T-helper 2 cell treated with Interferon-gamma antibody and Interleukin-4, amounts not matched to agents 100 ng/mL and 5 ng/mL, for 36 hours (primary cell): ENCODE results near the gene FSTL4. TPM values are rescaled to one million over a fixed set of nuclear protein-coding genes. Genes with fewer than 3 reads are reported as not detected.

Source experiments
- intact Hi-C: fragments of 100-400 bp; cut with micrococcal nuclease; formaldehyde crosslinking; loops from one replicate; pipeline ENCODE4 v1.15.1; 2023
- total RNA-seq: library from RNA; stranded (reverse); gene quantifications from 2 replicates; pipeline ENCODE4 v1.2.3, GENCODE V29; 2022

The FSTL4 gene
- total RNA-seq, 1 donor from 2014 or later, result not detected

DNA sequence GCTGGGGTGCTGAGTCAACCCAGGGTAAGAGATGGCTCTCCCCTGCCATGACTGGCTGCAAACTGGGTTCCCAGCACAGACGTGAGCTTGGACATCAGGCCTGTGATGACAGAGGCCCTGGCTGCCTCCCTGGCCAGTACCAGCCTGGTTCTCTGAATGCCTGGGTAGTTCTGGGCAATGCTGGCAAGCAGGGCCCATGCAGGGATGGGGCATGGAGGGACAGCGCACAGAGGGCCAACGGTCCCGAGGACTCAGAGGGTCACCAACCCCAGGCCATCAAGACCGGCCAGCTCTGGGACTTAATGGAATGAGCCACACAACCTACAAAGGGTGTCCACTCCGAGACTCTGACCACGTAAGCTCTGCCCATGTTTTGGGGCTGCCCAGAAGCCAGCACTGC, 241.4 kb downstream of the FSTL4 start:
- intact Hi-C loops, result no loop called here

- intact Hi-C loops, result no loop called here
Measured at GRCh38 chr5:133370036-133370831, 242.1 kb downstream of the FSTL4 start.

GRCh38 chr5:133368916-133369783, 243.2 kb downstream of the FSTL4 start:
- intact Hi-C loops, result no loop called here

- intact Hi-C loops, result no loop called here
Measured at GRCh38 chr5:133367984-133368383, 244.4 kb downstream of the FSTL4 start.

DNA sequence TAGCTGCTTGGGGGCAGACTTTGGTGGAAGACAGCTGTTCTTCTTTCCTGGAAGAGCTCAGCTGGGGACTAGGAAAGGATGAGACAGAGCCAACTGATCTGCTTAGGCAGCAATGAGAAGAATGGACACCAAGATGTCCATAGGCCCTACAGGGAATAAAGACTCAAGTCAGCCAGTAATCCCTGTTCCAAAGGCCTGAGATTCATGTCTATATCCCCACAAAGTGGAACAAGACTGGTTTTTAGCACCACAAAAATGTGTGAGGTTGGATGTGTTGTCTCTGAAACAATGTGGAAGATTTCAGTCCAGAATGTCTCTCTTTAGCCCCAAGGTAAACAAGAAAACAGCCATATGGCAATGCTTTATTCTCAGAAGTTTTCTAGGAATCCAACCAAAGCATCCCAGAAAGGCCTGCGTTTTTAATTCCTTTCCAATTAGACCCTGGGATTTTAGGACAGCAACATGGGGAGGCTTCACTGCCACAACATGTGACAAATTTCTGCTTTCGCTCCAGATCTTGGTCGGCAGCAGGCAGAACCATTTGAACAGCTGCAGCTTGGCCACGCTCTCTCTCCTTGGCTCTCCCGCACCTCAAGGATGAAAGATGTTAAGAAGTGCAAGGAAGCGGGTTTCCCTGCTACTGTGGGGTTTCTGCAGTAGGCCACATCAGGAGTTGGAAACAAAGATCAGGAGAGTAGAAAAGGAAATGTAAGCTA, 245.1 kb downstream of the FSTL4 start:
- intact Hi-C loops, result no loop called here

DNA sequence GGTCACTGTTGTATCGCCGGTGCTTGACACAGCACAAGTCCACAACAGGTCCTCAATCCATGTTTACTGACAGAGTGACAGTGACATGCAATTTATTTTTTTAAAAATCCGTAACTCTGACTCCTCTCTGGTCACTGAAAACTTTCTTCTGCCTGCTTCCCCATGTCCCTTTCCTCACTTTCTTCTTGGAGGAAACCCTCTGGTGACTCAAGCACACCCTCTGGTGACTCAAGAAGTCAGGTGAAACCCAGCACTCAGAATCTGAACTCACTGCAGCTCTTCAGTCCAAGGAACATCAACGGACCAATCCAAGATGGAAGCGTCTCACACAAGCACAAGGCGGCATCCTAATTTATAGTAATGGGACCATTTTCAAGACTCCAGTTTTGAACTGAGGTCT, 245.9 kb downstream of the FSTL4 start:
- intact Hi-C loops, result no loop called here

- intact Hi-C loops, result no loop called here
Measured at GRCh38 chr5:133365738-133366137, 246.6 kb downstream of the FSTL4 start.

GRCh38 chr5:133364936-133365707, 247.2 kb downstream of the FSTL4 start:
- intact Hi-C loops, result no loop called here

DNA sequence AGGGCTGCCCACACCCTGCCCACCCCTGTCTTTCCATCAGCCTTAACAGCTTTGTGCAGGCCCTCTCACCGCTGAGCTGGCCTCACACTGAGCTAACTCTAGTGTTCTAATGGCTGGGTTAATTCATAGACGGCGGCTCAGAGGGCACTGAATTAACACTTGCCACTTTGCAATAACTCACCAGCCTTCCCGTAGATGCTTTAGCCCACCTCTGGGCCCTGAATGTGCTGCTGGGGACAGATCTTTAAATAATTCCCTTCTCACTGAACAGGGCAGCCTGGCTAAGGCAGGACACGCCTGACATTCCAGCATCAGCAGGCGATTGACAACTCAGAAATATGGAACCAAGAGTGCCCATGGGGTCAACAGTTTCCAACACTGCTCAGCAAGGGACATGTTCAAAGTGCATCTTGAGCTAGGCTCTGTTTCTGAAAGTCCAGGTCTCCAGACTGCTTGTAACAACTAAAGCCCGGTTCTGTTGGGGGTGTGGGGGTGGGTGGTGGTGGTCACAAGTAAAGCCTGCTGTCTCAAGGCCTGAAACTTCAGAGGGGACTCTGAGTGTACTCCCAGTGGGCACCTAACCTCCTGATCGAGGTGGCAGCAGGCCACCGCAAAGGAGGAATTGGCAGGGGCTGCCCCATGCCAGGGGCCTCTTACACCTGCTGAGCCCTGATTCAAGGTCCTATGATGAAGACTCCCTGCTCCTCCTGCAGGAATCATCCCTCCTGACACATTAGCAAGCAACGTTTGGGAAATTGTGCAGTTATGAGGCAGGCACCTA, 248.3 kb downstream of the FSTL4 start:
- intact Hi-C loops, result no loop called here

- intact Hi-C loops, result no loop called here
Measured at GRCh38 chr5:133362438-133362837, 249.9 kb downstream of the FSTL4 start.

DNA sequence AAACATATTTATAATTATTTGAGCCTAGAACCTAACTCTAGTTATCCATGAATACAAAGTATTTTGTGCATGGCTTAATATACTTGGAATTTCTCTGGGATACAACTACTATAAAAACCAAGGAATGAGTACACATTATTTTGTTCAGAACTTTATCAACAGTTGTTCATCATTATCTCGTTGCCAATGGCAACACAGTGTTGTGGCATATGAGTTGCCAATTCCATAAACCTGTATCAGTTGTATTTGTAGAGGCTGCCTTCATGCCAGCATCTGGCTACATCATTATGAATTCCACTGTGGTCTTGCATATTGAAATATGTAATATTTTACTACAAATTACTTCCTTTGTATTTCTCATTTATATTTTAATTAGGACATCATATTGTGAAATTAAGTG, 250.4 kb downstream of the FSTL4 start:
- intact Hi-C loops, result no loop called here

DNA sequence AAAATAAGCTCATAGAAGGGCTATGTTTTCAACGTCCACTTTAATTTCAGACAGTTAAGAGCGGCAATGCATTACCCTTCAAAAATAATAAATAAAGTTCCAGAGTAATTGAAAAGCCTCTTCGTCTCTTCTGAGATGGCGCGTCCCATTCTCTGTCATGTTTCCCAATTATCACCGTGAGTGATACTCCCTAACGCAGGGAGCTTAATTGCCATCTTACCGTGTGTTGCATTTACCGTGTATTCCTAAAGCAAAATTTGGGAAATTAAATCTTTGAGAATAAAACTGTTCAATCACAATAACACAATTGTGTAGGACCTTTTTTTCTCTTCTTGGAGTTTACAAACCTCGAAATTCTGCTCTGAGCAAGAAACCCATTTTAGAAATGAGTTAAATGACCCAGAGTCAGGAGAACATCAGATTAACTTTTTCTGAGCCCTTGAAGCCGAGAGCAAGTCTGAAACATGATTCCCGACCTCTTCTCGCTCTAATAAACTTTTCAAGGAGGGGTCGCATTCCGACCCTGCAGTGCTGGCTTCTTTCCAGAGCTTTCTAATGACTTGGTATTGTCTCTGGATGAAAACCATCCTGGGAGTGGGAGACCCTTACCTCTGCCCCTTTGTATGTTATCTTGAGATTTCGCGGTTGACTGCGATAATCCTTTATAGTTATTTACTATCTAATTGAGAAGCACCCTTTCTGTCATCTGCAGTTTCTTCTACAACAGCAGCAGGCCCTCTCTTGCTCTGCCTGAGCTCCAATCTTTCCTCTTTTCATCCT, 251.5 kb downstream of the FSTL4 start:
- intact Hi-C loops, result no loop called here

- intact Hi-C loops, result no loop called here
Measured at GRCh38 chr5:133359861-133360260, 252.5 kb downstream of the FSTL4 start.

GRCh38 chr5:133358271-133358670, 254.1 kb downstream of the FSTL4 start:
- intact Hi-C loops, result no loop called here

GRCh38 chr5:133357758-133358157, 254.6 kb downstream of the FSTL4 start:
- intact Hi-C loops, result no loop called here

- intact Hi-C loops, result no loop called here
Measured at GRCh38 chr5:133356984-133357421, 255.3 kb downstream of the FSTL4 start.

- intact Hi-C loops, result no loop called here
Measured at GRCh38 chr5:133356396-133356983, 255.9 kb downstream of the FSTL4 start.

- intact Hi-C loops, result loop anchor here (5.0 kb wide), 1 partner anchor 242 kb away; no protein-coding TSS in a partner anchor
Measured at GRCh38 chr5:133354323-133355185, 257.8 kb downstream of the FSTL4 start.
